Endometrium (tissue), 2 donors: ENCODE results near the gene ORMDL2.
"Not testable (repeated sequence)": the region's sequence is repeated elsewhere in the genome, so short reads cannot be mapped to it uniquely, and the experiment has no call there.

Source experiments
- FAIRE-seq: peaks from 2 replicates; lab custom pipeline; 2012; peaks lifted over from hg19 to GRCh38; lab: Jason Lieb, UNC
- donor health status: control.
- donor health status: control.

Gene ORMDL2

GRCh38 chr12:55829967-55830600 is 12.2 kb downstream of the ORMDL2 start:
- no peak for FAIRE-seq

- FAIRE-seq: no peak
These were observed 13.0 kb downstream of the ORMDL2 start for GRCh38 chr12:55830601-55831446.

- FAIRE-seq: no peak
These were observed 13.6 kb downstream of the ORMDL2 start for GRCh38 chr12:55831447-55831815.

- no peak for FAIRE-seq
These were observed 15.2 kb downstream of the ORMDL2 start for GRCh38 chr12:55833056-55833455.

GRCh38 chr12:55834400-55834799 is 16.6 kb downstream of the ORMDL2 start:
- FAIRE-seq: not testable (repeated sequence)

GRCh38 chr12:55838361-55838760 is 20.5 kb downstream of the ORMDL2 start:
- no peak for FAIRE-seq

GRCh38 chr12:55839345-55840140 is 21.7 kb downstream of the ORMDL2 start:
- no peak for FAIRE-seq

- FAIRE-seq: no peak
These were observed 22.9 kb downstream of the ORMDL2 start for GRCh38 chr12:55840581-55841351.

- no peak for FAIRE-seq
These were observed 25.0 kb downstream of the ORMDL2 start, which contains the start of gene MMP19 for GRCh38 chr12:55842681-55843429. Gene MMP19, minus strand, starts transcription at chr12:55842936. Its CDS starts 106 bp downstream, at chr12:55842830.

GRCh38 chr12:55843431-55843830 is 25.6 kb downstream of the ORMDL2 start:
- FAIRE-seq: no peak

- no peak for FAIRE-seq
These were observed 27.1 kb downstream of the ORMDL2 start for GRCh38 chr12:55844961-55845360.

- no peak for FAIRE-seq
These were observed 27.5 kb downstream of the ORMDL2 start for GRCh38 chr12:55845361-55845760.

GRCh38 chr12:55845785-55846496 is 28.1 kb downstream of the ORMDL2 start:
- FAIRE-seq: no peak

- FAIRE-seq: no peak
These were observed 29.2 kb downstream of the ORMDL2 start for GRCh38 chr12:55847033-55847432.

GRCh38 chr12:55847603-55848291 is 29.9 kb downstream of the ORMDL2 start:
- FAIRE-seq: peak; percentile 58

GRCh38 chr12:55849616-55850343 is 31.9 kb downstream of the ORMDL2 start:
- FAIRE-seq: no peak

GRCh38 chr12:55850401-55850800 is 32.6 kb downstream of the ORMDL2 start:
- FAIRE-seq: no peak

- no peak for FAIRE-seq
These were observed 33.1 kb downstream of the ORMDL2 start for GRCh38 chr12:55850893-55851292.

- no peak for FAIRE-seq
These were observed 34.9 kb downstream of the ORMDL2 start for GRCh38 chr12:55852740-55853139.
